ENCODE data around the gene TXLNG. TPM values are rescaled to one million over a fixed set of nuclear protein-coding genes. Genes with fewer than 3 reads are reported as not detected.
"Not testable (repeated sequence)": the region's sequence is repeated elsewhere in the genome, so short reads cannot be mapped to it uniquely, and the experiment has no call there.

Gene TXLNG
- total RNA-seq, 4 donors from 2014 or later, result 6.4 to 14.9 (median 10.9) TPM

GRCh38 chrX:16774746-16775145 lies 11.5 kb upstream of the TXLNG start:
- Histone ChIP-seq H3K4me3 (no peak overlapping the region), H3K27ac (no peak overlapping the region), H3K27me3 (no peaks in the 10 kb centered on the region), H3K9me3 (no peaks in the 10 kb centered on the region), H3K36me3 (no peaks in the 10 kb centered on the region), H3K4me1 (no peaks in the 10 kb centered on the region)
- WGBS, 2 donors, result 66 to 76% methylated on average over 2 of the region's 2 CpGs
- intact Hi-C loops (cut with DNase I), result no loop called here
- no peak for DNase-seq
- TF ChIP-seq POLR2A (IDR thresholded peaks at IDR 0.05) (no peak), CTCF (IDR thresholded peaks at IDR 0.05) (no peak)

DNA sequence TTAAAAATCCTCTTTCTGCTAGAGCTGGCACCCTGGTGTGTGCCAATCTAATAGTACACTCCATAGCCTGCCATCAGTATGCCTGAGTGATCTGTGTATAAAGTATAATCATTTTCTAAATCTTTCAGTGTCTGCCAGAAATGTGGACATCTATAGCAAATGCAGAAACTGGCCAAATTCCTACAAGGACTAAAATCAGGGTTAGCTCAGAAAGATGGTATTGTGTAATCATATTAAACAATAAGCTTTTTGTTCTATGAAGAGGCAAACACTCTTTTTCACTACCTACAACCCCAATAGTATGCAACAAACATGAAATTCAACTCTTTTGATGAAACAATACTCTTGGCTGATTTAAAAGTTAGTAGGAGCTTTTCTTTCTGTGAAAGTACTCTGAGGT lies 7.7 kb upstream of the TXLNG start:
- H3K27me3 ChIP-seq, result no peaks in the 10 kb centered on the region
- no peak for DNase-seq
- no peak overlapping the region for H3K4me3 ChIP-seq
- H3K27ac ChIP-seq, result no peak overlapping the region
- H3K36me3 ChIP-seq, result no peaks in the 10 kb centered on the region
- no peaks in the 10 kb centered on the region for H3K9me3 ChIP-seq
- intact Hi-C loops (cut with DNase I), result no loop called here
- TF ChIP-seq CTCF (IDR thresholded peaks at IDR 0.05) (no peak), POLR2A (IDR thresholded peaks at IDR 0.05) (no peak)
- H3K4me1 ChIP-seq, result no peaks in the 10 kb centered on the region

- Histone ChIP-seq H3K36me3 (no peaks in the 10 kb centered on the region), H3K4me3 (no peak overlapping the region), H3K27me3 (no peaks in the 10 kb centered on the region), H3K4me1 (no peaks in the 10 kb centered on the region), H3K27ac (no peak overlapping the region), H3K9me3 (no peaks in the 10 kb centered on the region)
- no peak for DNase-seq
- intact Hi-C loops (cut with DNase I), result no loop called here
- TF ChIP-seq POLR2A (IDR thresholded peaks at IDR 0.05) (no peak), CTCF (IDR thresholded peaks at IDR 0.05) (no peak)
These were observed 7.3 kb upstream of the TXLNG start for GRCh38 chrX:16778993-16779392.

- H3K4me3 ChIP-seq, H3K4me1 ChIP-seq, H3K27ac ChIP-seq, H3K27me3 ChIP-seq, H3K36me3 ChIP-seq, H3K9me3 ChIP-seq, DNase-seq: not testable (repeated sequence)
- WGBS, 2 donors, result 73 to 80% methylated on average over 1 to 2 of the region's 2 CpGs
- intact Hi-C loops (cut with DNase I), result loop anchor here (10.0 kb wide), 1 partner anchor 55 kb away; no protein-coding TSS in a partner anchor
These were observed 6.5 kb upstream of the TXLNG start for GRCh38 chrX:16779815-16780214.

DNA sequence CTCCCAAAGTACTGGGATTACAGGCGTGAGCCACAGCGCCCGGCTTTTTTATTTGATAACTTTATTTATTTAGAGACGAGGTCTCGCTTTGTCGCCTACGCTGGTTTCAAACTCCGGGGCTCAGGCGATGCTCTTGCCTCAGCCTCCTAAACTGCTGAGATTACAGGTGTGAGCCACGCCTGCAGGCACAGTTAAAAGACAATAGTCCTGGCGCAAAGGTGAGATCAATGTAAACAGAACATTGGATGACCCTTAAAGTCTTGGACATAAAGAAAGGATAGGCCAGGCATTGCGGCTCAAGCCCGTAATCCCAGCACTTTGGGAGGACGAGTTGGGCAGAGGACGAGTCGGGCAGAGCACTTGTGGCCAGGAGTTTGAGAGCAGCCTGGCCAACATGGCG lies 2.8 kb upstream of the TXLNG start:
- 92% methylated on average over 8 to 17 of the region's 17 CpGs for WGBS, 2 donors
- Histone ChIP-seq H3K36me3 (no peaks in the 10 kb centered on the region), H3K27ac (no peak overlapping the region), H3K4me1 (peaks cover 3 to 21% (median 12%) of the 10 kb centered on the region in 3 donors), H3K9me3 (no peaks in the 10 kb centered on the region), H3K27me3 (no peaks in the 10 kb centered on the region), H3K4me3 (no peak overlapping the region)
- no peak for TF ChIP-seq CTCF (IDR thresholded peaks at IDR 0.05)
- TF ChIP-seq POLR2A (IDR thresholded peaks at IDR 0.05), result no peak
- intact Hi-C loops (cut with DNase I), result loop anchor here (10.0 kb wide), 1 partner anchor 59 kb away; no protein-coding TSS in a partner anchor
- DNase-seq, result no peak

- WGBS, 2 donors, result 79 to 96% methylated on average over 11 to 18 of the region's 18 CpGs
- not testable (repeated sequence) for H3K9me3 ChIP-seq, H3K4me3 ChIP-seq, H3K27ac ChIP-seq, DNase-seq, H3K36me3 ChIP-seq, H3K27me3 ChIP-seq
- intact Hi-C loops (cut with DNase I), result loop anchor here (10.0 kb wide), 1 partner anchor 60 kb away; no protein-coding TSS in a partner anchor
- H3K4me1 ChIP-seq, result peaks cover 3 to 28% (median 12%) of the 10 kb centered on the region in 3 donors
These were observed 1.8 kb upstream of the TXLNG start for GRCh38 chrX:16784440-16784839.
